K562 (cell line): ENCODE results near the gene HBM. TPM values are rescaled to one million over a fixed set of nuclear protein-coding genes. Genes with fewer than 3 reads are reported as not detected.
A peak's percentile ranks its signal among the peaks of the same experiment; 100 is the strongest.

Source experiments
- ARID1B ChIP-seq: fragments of 450-650 bp; IDR thresholded peaks from 2 replicates; pipeline ENCODE4 v1.6.1; 2016; ENCODE audit warnings: antibody characterized with exemption, mild to moderate bottlenecking, inconsistent platforms
- CBX8 ChIP-seq: fragments of 200-600 bp; sonication (generic); IDR thresholded peaks from 2 replicates; pipeline ENCODE4 v1.6.1; 2012; ENCODE audit warnings: borderline replicate concordance, mixed run types, low read depth, mild to moderate bottlenecking, moderate library complexity, mixed read lengths, low read length, control low read depth, inconsistent platforms; ENCODE audit not compliant: poor library complexity, severe bottlenecking; ENCODE audit errors: extremely low read depth
- CTBP1 ChIP-seq: fragments of 450-650 bp; IDR thresholded peaks from 2 replicates; pipeline ENCODE4 v1.6.1; 2016; ENCODE audit warnings: borderline replicate concordance
- EZH2 ChIP-seq: IDR thresholded peaks from 2 replicates; pipeline ENCODE4 v1.6.1; 2012; ENCODE audit warnings: low read depth, mild to moderate bottlenecking, inconsistent platforms, low read length, borderline replicate concordance
- FOXA3 ChIP-seq, 2 experiments: fragments of 450-650 bp in 1 of 2; sonication (generic) in 1 of 2; formaldehyde crosslinking; IDR thresholded peaks in 1 of 2; conservative IDR thresholded peaks in 1 of 2; 2 replicates each; pipeline versions ENCODE4 v1.4.0 to v1.8.0; 2020 to 2022; ENCODE audit warnings: mild to moderate bottlenecking in 2 of 2, missing genetic modification reagents in 1 of 2
- MAZ ChIP-seq, 2 experiments: fragments of 450-650 bp in 1 of 2; sonication (generic) in 1 of 2; formaldehyde crosslinking; IDR thresholded peaks in 1 of 2; conservative IDR thresholded peaks in 1 of 2; 2 replicates each; pipeline versions ENCODE4 v1.4.0 to v1.5.0; 2020; ENCODE audit warnings: mild to moderate bottlenecking in 1 of 2, missing genetic modification reagents in 1 of 2
- MBD2 ChIP-seq: sonication (generic); IDR thresholded peaks from 2 replicates; pipeline ENCODE4 v1.6.1; 2016; ENCODE audit warnings: low read depth, borderline replicate concordance
- PHF8 ChIP-seq: fragments of 200-600 bp; sonication (generic); IDR thresholded peaks from 2 replicates; pipeline ENCODE4 v1.6.1; 2012; ENCODE audit warnings: mixed run types, mild to moderate bottlenecking, inconsistent platforms, low read length, moderate library complexity, borderline replicate concordance
- POLR2AphosphoS5 ChIP-seq: IDR thresholded peaks from 2 replicates; pipeline ENCODE4 v1.6.1; 2011; ENCODE audit warnings: mild to moderate bottlenecking, low read depth, low read length, moderate library complexity; ENCODE audit not compliant: control insufficient read depth, insufficient read depth
- RBM39 ChIP-seq: fragments of 200-400 bp; formaldehyde crosslinking; optimal IDR thresholded peaks from 2 replicates; pipeline ENCODE3; 2018; ENCODE audit warnings: low read depth, low read length
- SIN3A ChIP-seq, 2 experiments: fragments of 150-350 bp in 1 of 2; IDR thresholded peaks; 2 replicates each; pipeline ENCODE4 v1.6.1; 2011 to 2016; ENCODE audit warnings: borderline replicate concordance in 2 of 2, low read depth in 2 of 2, low read length in 2 of 2, mild to moderate bottlenecking in 2 of 2, moderate library complexity in 2 of 2; ENCODE audit not compliant: control insufficient read depth in 1 of 2
- SIN3B ChIP-seq: fragments of 450-650 bp; IDR thresholded peaks from 2 replicates; pipeline ENCODE4 v1.6.1; 2017; ENCODE audit warnings: low read depth, mild to moderate bottlenecking, moderate library complexity
- SMARCC2 ChIP-seq: fragments of 450-650 bp; IDR thresholded peaks from 2 replicates; pipeline ENCODE4 v1.6.1; 2017; ENCODE audit warnings: antibody characterized with exemption, moderate library complexity, mild to moderate bottlenecking, low read depth
- SREBF1 ChIP-seq: fragments of 150-350 bp; IDR thresholded peaks from 2 replicates; pipeline ENCODE4 v1.6.1; 2014; ENCODE audit warnings: antibody characterized with exemption, low read depth, low read length, borderline replicate concordance
- ZBTB8A ChIP-seq: fragments of 450-650 bp; IDR thresholded peaks from 2 replicates; pipeline ENCODE4 v1.6.1; 2018; ENCODE audit warnings: mild to moderate bottlenecking, moderate library complexity; ENCODE audit not compliant: partially characterized antibody
- ZFX ChIP-seq: sonication (generic); formaldehyde crosslinking; IDR thresholded peaks from 2 replicates; pipeline ENCODE4 v1.8.0; 2022; ENCODE audit warnings: mild to moderate bottlenecking, missing genetic modification reagents, moderate library complexity
- ZNF311 ChIP-seq: fragments of 250-450 bp; sonication (Bioruptor Pico); IDR thresholded peaks from 2 replicates; pipeline ENCODE4 v1.4.0; 2020; ENCODE audit warnings: mild to moderate bottlenecking, moderate library complexity
- ZNF431 ChIP-seq: sonication (generic); formaldehyde crosslinking; IDR thresholded peaks from 2 replicates; pipeline ENCODE4 v1.8.0; 2022; ENCODE audit warnings: mild to moderate bottlenecking, missing genetic modification reagents
- polyA plus RNA-seq, 8 experiments: library from polyadenylated mRNA; depleted of rRNA in 4 of 8; stranded (reverse) in 5 of 8; unstranded in 3 of 8; fragments of >200 nt; fragmentation: Nextera tagmentation in 2 of 8; fragmentation: Illumina TruSeq in 1 of 8; extraction: Ambion mirVana in 2 of 8; extraction: Trizol in 1 of 8; gene quantifications; 2 replicates each; pipeline versions ENCODE4 v1.2.1 to v1.2.3, GENCODE V29; 2011 to 2014; ENCODE audit warnings: inconsistent platforms in 1 of 8, missing spikeins in 1 of 8
- total RNA-seq, 7 experiments: library from RNA; depleted of rRNA in 6 of 7; stranded (reverse); fragments of >200 nt in 6 of 7; fragmentation: Illumina TruSeq in 2 of 7; extraction: Trizol in 2 of 7; gene quantifications; 2 replicates each; pipeline versions ENCODE4 v1.2.1 to v1.2.3, GENCODE V29; 2011 to 2021; ENCODE audit warnings: low replicate concordance in 1 of 7
- TF ChIP-seq, protein P1 (sequence below): fragments of 250-450 bp; sonication (Bioruptor Pico); IDR thresholded peaks from 2 replicates; pipeline ENCODE4 v1.5.0; 2021; ENCODE audit warnings: mild to moderate bottlenecking, moderate library complexity
- TF ChIP-seq, protein P2 (sequence below), 2 experiments: fragments of 200-800 bp in 1 of 2; sonication (Bioruptor generic) in 1 of 2; sonication (generic) in 1 of 2; formaldehyde crosslinking in 1 of 2; IDR thresholded peaks in 1 of 2; conservative IDR thresholded peaks in 1 of 2; 2 replicates each; pipeline versions ENCODE4 v1.5.0 to v1.6.1; 2016 to 2020; ENCODE audit warnings: missing compliant biosample characterization in 1 of 2, missing genetic modification characterization in 1 of 2, missing genetic modification reagents in 1 of 2
- TF ChIP-seq, protein P3 (sequence below): sonication (generic); formaldehyde crosslinking; IDR thresholded peaks from 2 replicates; pipeline ENCODE4 v1.8.0; 2022; ENCODE audit warnings: mild to moderate bottlenecking, missing genetic modification reagents

HBM gene
- total and polyA plus RNA-seq, 9 of the 15 experiments (the other 6 are each of a cell fraction or from before 2014, with no cell fraction given) = not detected

DNA sequence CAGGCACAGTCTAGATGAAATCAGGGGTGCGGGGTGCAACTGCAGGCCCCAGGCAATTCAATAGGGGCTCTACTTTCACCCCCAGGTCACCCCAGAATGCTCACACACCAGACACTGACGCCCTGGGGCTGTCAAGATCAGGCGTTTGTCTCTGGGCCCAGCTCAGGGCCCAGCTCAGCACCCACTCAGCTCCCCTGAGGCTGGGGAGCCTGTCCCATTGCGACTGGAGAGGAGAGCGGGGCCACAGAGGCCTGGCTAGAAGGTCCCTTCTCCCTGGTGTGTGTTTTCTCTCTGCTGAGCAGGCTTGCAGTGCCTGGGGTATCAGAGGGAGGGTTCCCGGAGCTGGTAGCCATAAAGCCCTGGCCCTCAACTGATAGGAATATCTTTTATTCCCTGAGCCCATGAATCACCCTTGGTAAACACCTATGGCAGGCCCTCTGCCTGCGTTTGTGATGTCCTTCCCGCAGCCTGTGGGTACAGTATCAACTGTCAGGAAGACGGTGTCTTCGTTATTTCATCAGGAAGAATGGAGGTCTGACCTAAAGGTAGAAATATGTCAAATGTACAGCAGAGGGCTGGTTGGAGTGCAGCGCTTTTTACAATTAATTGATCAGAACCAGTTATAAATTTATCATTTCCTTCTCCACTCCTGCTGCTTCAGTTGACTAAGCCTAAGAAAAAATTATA, 12.3 kb downstream of the HBM start (continued):
- peak; percentile 18; the same call in 1 of the 2 replicates for TF ChIP-seq ZFX (CRISPR knock-in tag)
- TF ChIP-seq SMARCC2 = 0 out of 2 replicates have a peak, but pooled peaks have one; percentile 26
- peak; percentile 75 for TF ChIP-seq ARID1B
- TF ChIP-seq, protein P1, sequence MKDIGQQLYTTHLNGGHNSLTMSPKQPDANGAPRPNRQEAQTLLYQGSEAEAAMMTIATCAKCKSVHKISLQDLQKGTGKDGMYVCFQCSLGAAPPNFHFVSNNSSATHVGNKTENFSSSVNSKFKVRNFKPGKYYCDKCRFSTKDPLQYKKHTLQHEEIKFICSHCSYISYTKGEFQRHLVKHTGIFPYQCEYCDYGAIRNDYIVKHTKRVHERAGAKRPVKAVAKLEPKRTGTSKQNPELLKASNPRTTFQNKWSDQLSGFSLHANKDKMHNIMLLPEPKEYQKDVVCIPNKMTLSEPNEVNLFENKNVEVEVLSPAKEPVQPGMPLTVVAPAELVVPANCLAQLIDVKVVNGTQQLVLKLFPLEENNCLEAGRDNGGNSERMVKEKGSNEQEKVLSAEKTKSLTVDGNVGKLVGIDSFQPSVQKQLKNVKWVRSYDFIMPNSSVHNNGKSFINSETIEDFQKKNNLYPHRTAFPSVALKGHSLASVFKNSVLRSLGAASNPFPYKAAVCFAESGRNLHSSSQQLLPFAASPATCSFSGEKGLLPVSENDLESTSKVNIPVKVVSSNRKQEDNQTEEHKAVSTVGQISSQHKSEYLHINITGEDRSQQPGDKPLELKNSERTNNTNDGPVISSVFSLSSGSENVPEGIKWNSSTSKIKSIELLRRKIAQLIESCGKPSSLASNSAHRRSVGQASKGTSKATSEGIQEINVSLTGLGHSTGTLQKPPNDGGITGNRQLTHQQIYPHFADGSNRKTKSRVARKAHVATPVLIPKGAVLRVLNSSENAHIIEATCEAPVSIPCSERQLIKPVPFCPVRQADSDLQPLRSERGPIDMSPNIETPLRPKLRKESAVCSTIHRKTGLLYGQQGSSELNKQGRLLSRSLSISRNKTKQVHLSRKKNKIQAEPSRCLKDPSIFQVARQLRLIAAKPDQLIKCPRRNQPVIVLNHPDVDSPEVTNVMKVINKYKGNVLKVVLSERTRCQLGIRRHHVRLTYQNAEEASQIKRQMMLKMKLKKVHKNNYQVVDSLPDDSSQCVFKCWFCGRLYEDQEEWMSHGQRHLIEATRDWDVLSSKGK = no peak
- TF ChIP-seq SREBF1 = no peak
- no peak for TF ChIP-seq SIN3B
- no peak for TF ChIP-seq MAZ (CRISPR knock-in tag; conservative IDR thresholded peaks at IDR 0.05 in 1 of 2, IDR thresholded peaks at IDR 0.05 in 1 of 2)
- peak; percentile 21; the same call in 1 of the 2 replicates for TF ChIP-seq POLR2AphosphoS5
- TF ChIP-seq ZNF431 = no peak
- TF ChIP-seq, protein P2, sequence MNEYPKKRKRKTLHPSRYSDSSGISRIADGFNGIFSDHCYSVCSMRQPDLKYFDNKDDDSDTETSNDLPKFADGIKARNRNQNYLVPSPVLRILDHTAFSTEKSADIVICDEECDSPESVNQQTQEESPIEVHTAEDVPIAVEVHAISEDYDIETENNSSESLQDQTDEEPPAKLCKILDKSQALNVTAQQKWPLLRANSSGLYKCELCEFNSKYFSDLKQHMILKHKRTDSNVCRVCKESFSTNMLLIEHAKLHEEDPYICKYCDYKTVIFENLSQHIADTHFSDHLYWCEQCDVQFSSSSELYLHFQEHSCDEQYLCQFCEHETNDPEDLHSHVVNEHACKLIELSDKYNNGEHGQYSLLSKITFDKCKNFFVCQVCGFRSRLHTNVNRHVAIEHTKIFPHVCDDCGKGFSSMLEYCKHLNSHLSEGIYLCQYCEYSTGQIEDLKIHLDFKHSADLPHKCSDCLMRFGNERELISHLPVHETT (CRISPR knock-in tag; conservative IDR thresholded peaks at IDR 0.05 in 1 of 2, IDR thresholded peaks at IDR 0.05 in 1 of 2) = no peak
- TF ChIP-seq FOXA3 (CRISPR knock-in tag; conservative IDR thresholded peaks at IDR 0.05 in 1 of 2, IDR thresholded peaks at IDR 0.05 in 1 of 2) = peak; percentile 49 to 76
- no peak for TF ChIP-seq ZNF311 (CRISPR knock-in tag)
- TF ChIP-seq CTBP1 = 0 out of 2 replicates have a peak, but pooled peaks have one; percentile 18
- no peak for TF ChIP-seq EZH2
- TF ChIP-seq PHF8 = no peak
- TF ChIP-seq ZBTB8A = no peak
- no peak for TF ChIP-seq MBD2
- no peak for TF ChIP-seq CBX8
- peak; percentile 78 for TF ChIP-seq RBM39
- TF ChIP-seq SIN3A (IDR thresholded peaks at IDR 0.05; ENCODE audit: borderline replicate concordance in 2 of 2, control insufficient read depth in 1 of 2, low read depth in 2 of 2, low read length in 2 of 2) = 0 out of 4 replicates have a peak, but pooled peaks of 1 of the 2 experiments have one; percentile 15
- TF ChIP-seq, protein P3, sequence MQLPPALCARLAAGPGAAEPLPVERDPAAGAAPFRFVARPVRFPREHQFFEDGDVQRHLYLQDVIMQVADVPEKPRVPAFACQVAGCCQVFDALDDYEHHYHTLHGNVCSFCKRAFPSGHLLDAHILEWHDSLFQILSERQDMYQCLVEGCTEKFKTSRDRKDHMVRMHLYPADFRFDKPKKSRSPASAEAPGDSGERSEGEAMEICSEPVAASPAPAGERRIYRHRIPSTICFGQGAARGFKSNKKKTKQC (CRISPR knock-in tag) = no peak
